ENCODE measurements around the gene INPP5F. TPM values are rescaled to one million over a fixed set of nuclear protein-coding genes. Genes with fewer than 3 reads are reported as not detected.

Gene INPP5F, protein sequence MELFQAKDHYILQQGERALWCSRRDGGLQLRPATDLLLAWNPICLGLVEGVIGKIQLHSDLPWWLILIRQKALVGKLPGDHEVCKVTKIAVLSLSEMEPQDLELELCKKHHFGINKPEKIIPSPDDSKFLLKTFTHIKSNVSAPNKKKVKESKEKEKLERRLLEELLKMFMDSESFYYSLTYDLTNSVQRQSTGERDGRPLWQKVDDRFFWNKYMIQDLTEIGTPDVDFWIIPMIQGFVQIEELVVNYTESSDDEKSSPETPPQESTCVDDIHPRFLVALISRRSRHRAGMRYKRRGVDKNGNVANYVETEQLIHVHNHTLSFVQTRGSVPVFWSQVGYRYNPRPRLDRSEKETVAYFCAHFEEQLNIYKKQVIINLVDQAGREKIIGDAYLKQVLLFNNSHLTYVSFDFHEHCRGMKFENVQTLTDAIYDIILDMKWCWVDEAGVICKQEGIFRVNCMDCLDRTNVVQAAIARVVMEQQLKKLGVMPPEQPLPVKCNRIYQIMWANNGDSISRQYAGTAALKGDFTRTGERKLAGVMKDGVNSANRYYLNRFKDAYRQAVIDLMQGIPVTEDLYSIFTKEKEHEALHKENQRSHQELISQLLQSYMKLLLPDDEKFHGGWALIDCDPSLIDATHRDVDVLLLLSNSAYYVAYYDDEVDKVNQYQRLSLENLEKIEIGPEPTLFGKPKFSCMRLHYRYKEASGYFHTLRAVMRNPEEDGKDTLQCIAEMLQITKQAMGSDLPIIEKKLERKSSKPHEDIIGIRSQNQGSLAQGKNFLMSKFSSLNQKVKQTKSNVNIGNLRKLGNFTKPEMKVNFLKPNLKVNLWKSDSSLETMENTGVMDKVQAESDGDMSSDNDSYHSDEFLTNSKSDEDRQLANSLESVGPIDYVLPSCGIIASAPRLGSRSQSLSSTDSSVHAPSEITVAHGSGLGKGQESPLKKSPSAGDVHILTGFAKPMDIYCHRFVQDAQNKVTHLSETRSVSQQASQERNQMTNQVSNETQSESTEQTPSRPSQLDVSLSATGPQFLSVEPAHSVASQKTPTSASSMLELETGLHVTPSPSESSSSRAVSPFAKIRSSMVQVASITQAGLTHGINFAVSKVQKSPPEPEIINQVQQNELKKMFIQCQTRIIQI
- total RNA-seq, result 36.8 and 38.6 TPM in 2 replicates
- long read RNA-seq, full-length matches to known transcripts, result 8 of 33 reads
- long read RNA-seq, partial matches to known transcripts, result 9 of 33 reads
- long read RNA-seq, other reads (novel, unspliced or antisense), result 16 of 33 reads

DNA sequence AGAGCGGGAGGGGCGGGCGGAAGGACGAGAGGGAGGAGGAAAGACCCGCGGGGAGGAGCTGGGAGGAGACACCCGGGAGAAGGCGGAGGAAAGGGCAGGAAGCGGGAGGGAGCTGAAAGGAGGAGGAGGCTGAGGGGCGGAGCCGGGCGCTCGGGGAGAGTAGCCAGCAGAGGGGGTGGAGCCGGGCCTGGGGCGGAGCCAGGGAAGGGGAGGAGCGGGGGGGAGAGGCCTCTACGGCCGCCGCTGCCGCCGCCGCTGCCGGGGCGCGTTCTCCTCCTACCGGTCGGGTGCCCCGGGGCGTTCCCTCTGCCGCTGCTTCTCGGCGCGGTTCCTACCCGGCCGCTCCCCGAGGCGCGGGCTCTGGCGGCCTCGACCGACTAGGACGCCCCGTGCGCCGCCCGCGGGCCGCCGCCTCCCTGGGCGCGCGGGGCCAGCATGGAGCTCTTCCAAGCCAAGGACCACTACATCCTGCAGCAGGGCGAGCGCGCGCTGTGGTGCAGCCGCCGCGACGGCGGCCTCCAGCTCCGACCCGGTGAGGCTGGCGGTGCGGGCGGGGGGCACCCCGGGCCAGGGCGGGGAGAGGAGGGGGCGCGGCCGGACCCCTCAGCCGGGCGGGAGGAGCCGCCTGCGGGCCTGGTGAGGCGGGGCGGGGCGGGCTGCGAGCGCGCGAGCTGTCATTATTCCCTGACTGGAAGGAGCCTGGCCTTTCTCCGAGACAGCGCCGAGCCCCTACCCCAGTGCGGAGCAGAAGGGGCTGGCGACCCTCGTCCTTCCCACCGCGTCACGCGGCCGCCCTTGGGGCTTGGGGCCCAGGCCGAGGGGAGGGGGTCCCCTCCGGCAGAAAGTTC, at the start of gene INPP5F:
TSS of gene INPP5F (plus strand) at position 223 of the 848 bp plus-strand sequence. CDS start at position 436, 213 bp downstream.
- DNase-seq (ENCODE audit: extremely low spot score, unreplicated experiment), result peak; percentile 100
- H3K9me3 Mint-ChIP-seq (ENCODE audit: unreplicated experiment), result no peaks in the 10 kb centered on the region
- TF ChIP-seq, protein P1, sequence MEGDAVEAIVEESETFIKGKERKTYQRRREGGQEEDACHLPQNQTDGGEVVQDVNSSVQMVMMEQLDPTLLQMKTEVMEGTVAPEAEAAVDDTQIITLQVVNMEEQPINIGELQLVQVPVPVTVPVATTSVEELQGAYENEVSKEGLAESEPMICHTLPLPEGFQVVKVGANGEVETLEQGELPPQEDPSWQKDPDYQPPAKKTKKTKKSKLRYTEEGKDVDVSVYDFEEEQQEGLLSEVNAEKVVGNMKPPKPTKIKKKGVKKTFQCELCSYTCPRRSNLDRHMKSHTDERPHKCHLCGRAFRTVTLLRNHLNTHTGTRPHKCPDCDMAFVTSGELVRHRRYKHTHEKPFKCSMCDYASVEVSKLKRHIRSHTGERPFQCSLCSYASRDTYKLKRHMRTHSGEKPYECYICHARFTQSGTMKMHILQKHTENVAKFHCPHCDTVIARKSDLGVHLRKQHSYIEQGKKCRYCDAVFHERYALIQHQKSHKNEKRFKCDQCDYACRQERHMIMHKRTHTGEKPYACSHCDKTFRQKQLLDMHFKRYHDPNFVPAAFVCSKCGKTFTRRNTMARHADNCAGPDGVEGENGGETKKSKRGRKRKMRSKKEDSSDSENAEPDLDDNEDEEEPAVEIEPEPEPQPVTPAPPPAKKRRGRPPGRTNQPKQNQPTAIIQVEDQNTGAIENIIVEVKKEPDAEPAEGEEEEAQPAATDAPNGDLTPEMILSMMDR (IDR thresholded peaks at IDR 0.05), result peak; percentile 34
- peak within 1 kb of the TSS; percentile 78 for H3K4me3 Mint-ChIP-seq (ENCODE audit: unreplicated experiment)
- H3K4me1 Mint-ChIP-seq (ENCODE audit: unreplicated experiment), result peaks cover 19% of the 10 kb centered on the region
- peak within 1 kb of the TSS; percentile 78 for H3K27ac Mint-ChIP-seq (ENCODE audit: unreplicated experiment)
- no peaks in the 10 kb centered on the region for H3K36me3 Mint-ChIP-seq (ENCODE audit: unreplicated experiment)
- no peaks in the 10 kb centered on the region for H3K27me3 Mint-ChIP-seq (ENCODE audit: unreplicated experiment)

DNA sequence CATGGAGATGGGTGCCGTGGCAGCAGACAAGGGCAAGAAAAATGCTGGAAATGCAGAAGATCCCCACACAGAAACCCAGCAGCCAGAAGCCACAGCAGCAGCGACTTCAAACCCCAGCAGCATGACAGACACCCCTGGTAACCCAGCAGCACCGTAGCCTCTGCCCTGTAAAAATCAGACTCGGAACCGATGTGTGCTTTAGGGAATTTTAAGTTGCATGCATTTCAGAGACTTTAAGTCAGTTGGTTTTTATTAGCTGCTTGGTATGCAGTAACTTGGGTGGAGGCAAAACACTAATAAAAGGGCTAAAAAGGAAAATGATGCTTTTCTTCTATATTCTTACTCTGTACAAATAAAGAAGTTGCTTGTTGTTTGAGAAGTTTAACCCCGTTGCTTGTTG, 48.7 kb upstream of the INPP5F start:
- H3K9me3 Mint-ChIP-seq (ENCODE audit: unreplicated experiment), result no peaks in the 10 kb centered on the region
- H3K27me3 Mint-ChIP-seq (ENCODE audit: unreplicated experiment), result no peaks in the 10 kb centered on the region
- H3K4me1 Mint-ChIP-seq (ENCODE audit: unreplicated experiment), result peaks cover 52% of the 10 kb centered on the region
- TF ChIP-seq, protein P1 (IDR thresholded peaks at IDR 0.05), result no peak
- peaks cover 40% of the 10 kb centered on the region for H3K36me3 Mint-ChIP-seq (ENCODE audit: unreplicated experiment)
- H3K4me3 Mint-ChIP-seq (ENCODE audit: unreplicated experiment), result no peak overlapping the region
- no peak overlapping the region for H3K27ac Mint-ChIP-seq (ENCODE audit: unreplicated experiment)
- no peak for DNase-seq (ENCODE audit: extremely low spot score, unreplicated experiment)

- peaks cover 31% of the 10 kb centered on the region for H3K36me3 Mint-ChIP-seq (ENCODE audit: unreplicated experiment)
- no peaks in the 10 kb centered on the region for H3K9me3 Mint-ChIP-seq (ENCODE audit: unreplicated experiment)
- peaks cover 54% of the 10 kb centered on the region for H3K4me1 Mint-ChIP-seq (ENCODE audit: unreplicated experiment)
- TF ChIP-seq, protein P1 (IDR thresholded peaks at IDR 0.05), result no peak
- no peaks in the 10 kb centered on the region for H3K27me3 Mint-ChIP-seq (ENCODE audit: unreplicated experiment)
- H3K27ac Mint-ChIP-seq (ENCODE audit: unreplicated experiment), result no peak overlapping the region
- no peak for DNase-seq (ENCODE audit: extremely low spot score, unreplicated experiment)
- no peak overlapping the region for H3K4me3 Mint-ChIP-seq (ENCODE audit: unreplicated experiment)
These were observed 47.7 kb upstream of the INPP5F start for GRCh38 chr10:119677904-119678755.

- Mint-ChIP-seq H3K4me1 (ENCODE audit: unreplicated experiment) (peaks cover 50% of the 10 kb centered on the region), H3K36me3 (ENCODE audit: unreplicated experiment) (peaks cover 18% of the 10 kb centered on the region), H3K9me3 (ENCODE audit: unreplicated experiment) (no peaks in the 10 kb centered on the region), H3K27ac (ENCODE audit: unreplicated experiment) (peak overlapping the region; percentile 54), H3K4me3 (ENCODE audit: unreplicated experiment) (no peak overlapping the region), H3K27me3 (ENCODE audit: unreplicated experiment) (no peaks in the 10 kb centered on the region)
- DNase-seq (ENCODE audit: extremely low spot score, unreplicated experiment), result no peak
- TF ChIP-seq, protein P1 (IDR thresholded peaks at IDR 0.05), result no peak
These were observed 46.4 kb upstream of the INPP5F start for GRCh38 chr10:119679480-119679829.
